ENCODE results near the gene CLSTN1. TPM values are rescaled to one million over a fixed set of nuclear protein-coding genes. Genes with fewer than 3 reads are reported as not detected.

The CLSTN1 gene
- total and polyA plus RNA-seq, 10 of the 15 experiments (the other 5 are each of a cell fraction or from before 2014, with no cell fraction given), result 2.7 to 64.4 (median 23.2) TPM

- TF ChIP-seq, protein P1, sequence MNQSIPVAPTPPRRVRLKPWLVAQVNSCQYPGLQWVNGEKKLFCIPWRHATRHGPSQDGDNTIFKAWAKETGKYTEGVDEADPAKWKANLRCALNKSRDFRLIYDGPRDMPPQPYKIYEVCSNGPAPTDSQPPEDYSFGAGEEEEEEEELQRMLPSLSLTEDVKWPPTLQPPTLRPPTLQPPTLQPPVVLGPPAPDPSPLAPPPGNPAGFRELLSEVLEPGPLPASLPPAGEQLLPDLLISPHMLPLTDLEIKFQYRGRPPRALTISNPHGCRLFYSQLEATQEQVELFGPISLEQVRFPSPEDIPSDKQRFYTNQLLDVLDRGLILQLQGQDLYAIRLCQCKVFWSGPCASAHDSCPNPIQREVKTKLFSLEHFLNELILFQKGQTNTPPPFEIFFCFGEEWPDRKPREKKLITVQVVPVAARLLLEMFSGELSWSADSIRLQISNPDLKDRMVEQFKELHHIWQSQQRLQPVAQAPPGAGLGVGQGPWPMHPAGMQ (IDR thresholded peaks at IDR 0.05; ENCODE audit: borderline replicate concordance), result no peak
- TF ChIP-seq TCF12 (IDR thresholded peaks at IDR 0.05; ENCODE audit: low read depth, low read length) (peak; percentile 38; the same call in 1 of the 2 replicates), POLR2AphosphoS2 (IDR thresholded peaks at IDR 0.05; ENCODE audit: low read depth, low read length) (peak; percentile 32; the same call in 1 of the 2 replicates), KLF5 (IDR thresholded peaks at IDR 0.05; ENCODE audit: partially characterized antibody) (no peak), EZH2 (IDR thresholded peaks at IDR 0.05; ENCODE audit: borderline replicate concordance, control insufficient read depth, low read depth, low read length) (no peak), MEF2A (IDR thresholded peaks at IDR 0.05; ENCODE audit: insufficient read depth, low read depth, low read length) (no peak), NR2C1 (IDR thresholded peaks at IDR 0.05) (no peak), CHD2 (IDR thresholded peaks at IDR 0.05; ENCODE audit: borderline replicate concordance, low read depth, low read length) (peak; percentile 38), CHD4 (IDR thresholded peaks at IDR 0.05) (no peak), NFYB (IDR thresholded peaks at IDR 0.05; ENCODE audit: insufficient read depth, low read depth, low read length) (peak; percentile 52; the same call in 1 of the 2 replicates), CTCF (IDR thresholded peaks at IDR 0.05 in 2 of 3, conservative IDR thresholded peaks at IDR 0.05 in 1 of 3; ENCODE audit: control insufficient read depth in 2 of 3, extremely low read depth in 1 of 3, insufficient read depth in 1 of 3, low read depth in 3 of 3, low read length in 3 of 3) (0 out of 6 replicates have a peak, but pooled peaks of 1 of the 3 experiments have one; percentile 7), ZNF207 (IDR thresholded peaks at IDR 0.05; ENCODE audit: borderline replicate concordance) (no peak), MLLT1 (IDR thresholded peaks at IDR 0.05) (peak; percentile 89)
- TF ChIP-seq, protein P2, sequence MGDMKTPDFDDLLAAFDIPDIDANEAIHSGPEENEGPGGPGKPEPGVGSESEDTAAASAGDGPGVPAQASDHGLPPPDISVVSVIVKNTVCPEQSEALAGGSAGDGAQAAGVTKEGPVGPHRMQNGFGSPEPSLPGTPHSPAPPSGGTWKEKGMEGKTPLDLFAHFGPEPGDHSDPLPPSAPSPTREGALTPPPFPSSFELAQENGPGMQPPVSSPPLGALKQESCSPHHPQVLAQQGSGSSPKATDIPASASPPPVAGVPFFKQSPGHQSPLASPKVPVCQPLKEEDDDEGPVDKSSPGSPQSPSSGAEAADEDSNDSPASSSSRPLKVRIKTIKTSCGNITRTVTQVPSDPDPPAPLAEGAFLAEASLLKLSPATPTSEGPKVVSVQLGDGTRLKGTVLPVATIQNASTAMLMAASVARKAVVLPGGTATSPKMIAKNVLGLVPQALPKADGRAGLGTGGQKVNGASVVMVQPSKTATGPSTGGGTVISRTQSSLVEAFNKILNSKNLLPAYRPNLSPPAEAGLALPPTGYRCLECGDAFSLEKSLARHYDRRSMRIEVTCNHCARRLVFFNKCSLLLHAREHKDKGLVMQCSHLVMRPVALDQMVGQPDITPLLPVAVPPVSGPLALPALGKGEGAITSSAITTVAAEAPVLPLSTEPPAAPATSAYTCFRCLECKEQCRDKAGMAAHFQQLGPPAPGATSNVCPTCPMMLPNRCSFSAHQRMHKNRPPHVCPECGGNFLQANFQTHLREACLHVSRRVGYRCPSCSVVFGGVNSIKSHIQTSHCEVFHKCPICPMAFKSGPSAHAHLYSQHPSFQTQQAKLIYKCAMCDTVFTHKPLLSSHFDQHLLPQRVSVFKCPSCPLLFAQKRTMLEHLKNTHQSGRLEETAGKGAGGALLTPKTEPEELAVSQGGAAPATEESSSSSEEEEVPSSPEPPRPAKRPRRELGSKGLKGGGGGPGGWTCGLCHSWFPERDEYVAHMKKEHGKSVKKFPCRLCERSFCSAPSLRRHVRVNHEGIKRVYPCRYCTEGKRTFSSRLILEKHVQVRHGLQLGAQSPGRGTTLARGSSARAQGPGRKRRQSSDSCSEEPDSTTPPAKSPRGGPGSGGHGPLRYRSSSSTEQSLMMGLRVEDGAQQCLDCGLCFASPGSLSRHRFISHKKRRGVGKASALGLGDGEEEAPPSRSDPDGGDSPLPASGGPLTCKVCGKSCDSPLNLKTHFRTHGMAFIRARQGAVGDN (IDR thresholded peaks at IDR 0.05), result peak; percentile 90
- TF ChIP-seq, protein P3, sequence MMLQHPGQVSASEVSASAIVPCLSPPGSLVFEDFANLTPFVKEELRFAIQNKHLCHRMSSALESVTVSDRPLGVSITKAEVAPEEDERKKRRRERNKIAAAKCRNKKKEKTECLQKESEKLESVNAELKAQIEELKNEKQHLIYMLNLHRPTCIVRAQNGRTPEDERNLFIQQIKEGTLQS (IDR thresholded peaks at IDR 0.05; ENCODE audit: borderline replicate concordance, extremely low read depth, low read depth, low read length), result peak; percentile 89; the same call in 1 of the 2 replicates
Observed at GRCh38 chr1:9717193-9718005, 106.4 kb downstream of the CLSTN1 start (continued).
